SH-SY5Y (cell line): ENCODE results near the gene MACO1.
"Not testable (repeated sequence)": the region's sequence is repeated elsewhere in the genome, so short reads cannot be mapped to it uniquely, and the experiment has no call there.

Source experiments
- GATA2 ChIP-seq: IDR thresholded peaks from 2 replicates; pipeline ENCODE4 v1.6.1; 2011; ENCODE audit warnings: mild to moderate bottlenecking, low read depth, low read length
- GATA3 ChIP-seq: IDR thresholded peaks from 2 replicates; pipeline ENCODE4 v1.6.1; 2011; ENCODE audit warnings: low read depth, mild to moderate bottlenecking, low read length, moderate library complexity

DNA sequence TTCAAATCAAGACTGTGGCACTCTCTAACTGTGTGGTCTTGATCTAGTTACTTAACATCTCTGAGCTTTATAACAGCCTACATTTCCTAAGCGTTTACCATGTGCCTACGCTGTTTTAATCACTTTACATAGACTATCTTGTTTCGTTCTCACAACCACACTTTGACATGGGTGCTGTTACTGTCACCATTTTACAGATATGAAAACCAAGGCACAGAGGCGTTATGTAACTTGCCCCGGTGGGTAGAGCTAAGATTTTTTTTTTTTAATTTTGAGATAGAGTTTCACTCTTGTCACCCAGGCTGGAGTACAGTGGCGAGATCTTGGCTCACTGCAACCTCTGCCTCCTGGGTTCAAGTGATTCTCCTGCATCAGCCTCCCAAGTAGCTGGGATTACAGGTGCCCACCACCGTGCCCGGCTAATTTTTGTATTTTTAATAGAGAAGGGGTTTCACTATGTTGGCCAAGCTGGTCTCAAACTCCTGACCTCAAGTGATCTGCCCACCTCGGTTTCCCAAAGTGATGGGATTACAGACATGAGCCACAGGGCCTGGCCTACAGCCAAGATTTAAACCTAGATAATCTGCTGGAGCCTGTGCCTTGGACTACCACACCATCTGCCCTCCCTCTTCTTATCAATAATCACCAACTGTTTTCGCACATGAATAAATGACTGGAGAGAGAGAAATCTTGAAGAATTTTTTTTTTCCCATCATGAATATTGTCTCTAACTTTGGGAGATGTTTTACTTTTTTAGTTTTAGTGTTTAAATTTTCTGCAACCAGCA is 20.9 kb upstream of the MACO1 start:
- TF ChIP-seq GATA2, result peak; percentile 38
- TF ChIP-seq GATA3, result not testable (repeated sequence)
